ENCODE measurements around the gene TSR3.

DNA sequence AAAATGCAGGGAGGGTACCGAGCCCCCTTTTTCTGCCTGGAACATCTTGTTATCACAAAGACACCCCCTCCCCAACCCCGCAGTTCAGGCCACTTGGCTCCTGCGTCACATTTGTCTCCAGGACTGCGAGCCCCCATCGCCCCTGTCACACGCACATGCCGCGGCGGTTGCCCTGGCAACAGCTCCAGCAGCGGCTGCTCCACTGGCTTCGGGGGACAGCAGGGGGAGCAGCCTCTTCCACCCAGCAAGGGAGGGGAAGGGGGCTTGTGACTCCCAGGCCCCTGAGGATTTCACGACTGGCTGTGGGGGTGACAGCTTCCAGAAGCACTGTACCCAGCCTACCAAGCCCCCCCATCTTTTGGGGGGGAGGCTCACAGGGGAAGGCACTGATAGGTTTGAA, 15.7 kb downstream of the TSR3 start:
- TF ChIP-seq HDGF (IDR thresholded peaks at IDR 0.05; ENCODE audit: borderline replicate concordance), result no peak
- TF ChIP-seq FOXA1 (IDR thresholded peaks at IDR 0.05), result no peak
- TF ChIP-seq CTBP1 (IDR thresholded peaks at IDR 0.05; ENCODE audit: borderline replicate concordance), result no peak
